ENCODE measurements around the gene CFAP91.
"Not testable (repeated sequence)": the region's sequence is repeated elsewhere in the genome, so short reads cannot be mapped to it uniquely, and the experiment has no call there.

Gene CFAP91

GRCh38 chr3:119678209-119678608 is 24.6 kb upstream of the CFAP91 start:
- not testable (repeated sequence) for DNase-seq

DNA sequence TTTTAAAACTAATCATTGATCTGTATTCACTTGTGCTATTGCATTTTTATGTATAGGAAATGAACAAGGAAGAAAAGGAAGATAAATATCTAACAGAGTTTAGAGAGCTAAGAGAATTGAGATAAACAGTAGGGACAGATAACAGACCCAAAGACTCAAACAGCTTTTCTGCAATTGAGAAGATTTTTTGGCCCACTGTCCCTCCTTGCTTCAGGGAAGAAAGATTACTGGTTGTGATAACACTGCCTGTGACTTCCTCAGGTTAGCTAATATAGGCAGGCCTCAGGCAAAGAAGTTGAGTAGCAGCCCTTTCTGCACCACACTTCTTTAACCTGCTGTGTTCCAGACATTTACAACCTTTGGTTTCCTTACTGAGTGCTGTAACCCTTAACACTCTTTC is 22.9 kb upstream of the CFAP91 start:
- no peak for DNase-seq

GRCh38 chr3:119681279-119681678 is 21.5 kb upstream of the CFAP91 start:
- no peak for DNase-seq

- no peak for DNase-seq
These were observed 19.4 kb upstream of the CFAP91 start for GRCh38 chr3:119683421-119683820.

- no peak for DNase-seq
These were observed 12.7 kb upstream of the CFAP91 start for GRCh38 chr3:119690043-119690656.

DNA sequence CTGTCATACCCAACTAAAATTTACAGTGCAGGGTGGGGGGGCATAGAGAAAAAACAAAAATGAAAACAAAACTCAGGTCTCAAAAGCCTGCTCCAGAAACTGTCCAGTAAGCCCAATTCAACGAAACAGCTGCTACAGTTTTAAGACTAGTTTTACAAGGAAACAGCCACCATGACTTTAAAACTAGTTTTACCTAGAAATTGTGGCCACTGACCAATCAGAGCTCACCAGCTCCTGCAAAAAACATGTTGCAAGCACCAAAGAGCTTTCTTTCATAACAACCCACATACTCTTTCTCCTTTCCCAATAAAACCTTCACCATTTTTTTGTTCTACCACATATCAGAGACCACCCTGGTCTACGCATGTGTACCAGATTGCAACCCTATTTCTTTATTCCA is 7.3 kb upstream of the CFAP91 start:
- no peak for DNase-seq

DNA sequence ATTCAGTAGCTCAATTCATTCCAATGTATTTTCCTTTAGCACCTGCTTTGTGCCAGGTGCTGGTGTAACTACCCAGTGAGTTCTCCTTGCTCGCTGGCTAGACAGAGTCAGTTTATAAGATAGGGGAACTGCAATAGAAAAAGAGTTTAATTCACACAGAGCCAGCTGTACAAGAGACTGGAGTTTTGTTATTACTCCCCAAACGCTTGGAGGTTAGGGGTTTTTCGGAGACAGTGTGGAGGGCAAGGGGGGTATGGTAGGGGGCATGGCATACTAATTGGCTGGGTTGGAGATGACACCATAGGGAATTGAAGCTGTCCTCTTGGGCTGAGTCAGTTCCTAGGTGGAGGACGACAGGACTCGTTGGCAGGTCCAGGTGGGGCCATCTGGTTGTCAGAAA is 5.4 kb upstream of the CFAP91 start:
- DNase-seq, result no peak

DNA sequence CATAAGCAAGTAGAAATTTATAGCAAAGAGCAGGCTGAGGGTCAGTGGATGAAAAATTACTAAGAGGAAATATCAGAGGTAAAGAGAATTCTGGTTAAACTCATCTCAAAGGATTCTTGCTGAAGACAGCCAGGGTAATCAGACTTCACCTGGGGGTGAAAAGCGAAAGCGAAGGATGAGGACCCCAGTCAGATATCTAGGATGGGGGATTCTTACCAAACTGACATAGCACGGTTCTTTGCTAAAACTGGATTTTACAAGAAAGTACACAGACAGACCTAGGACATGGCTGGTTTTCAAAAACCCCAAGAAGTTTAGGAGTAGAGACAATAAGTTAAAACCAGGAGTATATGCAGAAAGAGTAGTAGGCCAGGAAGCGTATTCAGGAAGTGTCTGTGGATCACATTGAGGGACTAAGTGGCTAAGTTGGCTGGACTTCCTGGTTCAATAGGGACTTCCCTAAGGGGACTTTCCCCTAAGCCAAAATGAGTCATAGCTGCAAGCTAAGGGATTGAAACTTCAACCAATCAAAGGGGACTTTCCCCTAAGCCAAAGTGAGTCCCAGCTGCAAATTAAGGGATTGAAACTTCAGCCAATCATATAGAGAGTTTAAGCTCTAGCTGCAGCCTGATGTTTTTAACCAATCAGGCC is 2.4 kb upstream of the CFAP91 start:
- DNase-seq, result no peak

DNA sequence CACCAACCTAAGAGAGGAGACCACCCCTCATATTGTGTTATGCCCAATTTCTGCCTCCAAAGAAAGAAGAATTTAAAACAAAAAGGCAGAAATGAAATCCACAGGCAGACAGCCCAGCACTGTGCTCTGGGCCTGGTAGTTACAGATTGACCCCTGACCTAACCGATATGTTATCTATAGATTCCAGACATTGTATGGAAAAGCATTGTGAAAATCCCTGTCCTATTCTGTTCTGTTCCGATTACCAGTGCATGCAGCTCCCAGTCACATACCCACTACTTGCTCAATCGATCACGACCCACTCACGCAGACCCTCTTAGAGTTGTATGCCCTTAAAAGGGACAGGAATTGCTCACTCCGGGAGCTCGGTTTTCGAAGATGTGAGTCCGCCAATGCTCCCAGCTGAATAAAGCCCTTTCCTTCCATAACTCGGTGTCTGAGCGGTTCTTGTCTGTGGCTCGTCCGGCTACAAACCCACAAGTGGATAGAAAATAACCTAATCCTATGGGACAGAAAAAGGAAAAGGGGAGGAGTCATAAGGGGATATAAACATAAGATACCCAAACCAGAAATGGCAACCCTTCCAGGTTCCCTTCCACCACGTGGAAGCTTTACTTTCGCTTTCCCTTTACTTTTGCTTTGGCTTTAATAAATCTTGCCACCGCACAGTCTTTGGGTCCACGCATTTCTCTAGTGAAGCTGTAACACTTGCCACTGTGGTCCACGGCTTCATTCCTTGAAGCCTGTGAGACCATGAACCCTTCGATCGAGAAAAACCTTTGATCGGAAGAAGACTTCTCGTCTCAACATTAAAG is 1.7 kb upstream of the CFAP91 start:
- peak; percentile 70 for DNase-seq

DNA sequence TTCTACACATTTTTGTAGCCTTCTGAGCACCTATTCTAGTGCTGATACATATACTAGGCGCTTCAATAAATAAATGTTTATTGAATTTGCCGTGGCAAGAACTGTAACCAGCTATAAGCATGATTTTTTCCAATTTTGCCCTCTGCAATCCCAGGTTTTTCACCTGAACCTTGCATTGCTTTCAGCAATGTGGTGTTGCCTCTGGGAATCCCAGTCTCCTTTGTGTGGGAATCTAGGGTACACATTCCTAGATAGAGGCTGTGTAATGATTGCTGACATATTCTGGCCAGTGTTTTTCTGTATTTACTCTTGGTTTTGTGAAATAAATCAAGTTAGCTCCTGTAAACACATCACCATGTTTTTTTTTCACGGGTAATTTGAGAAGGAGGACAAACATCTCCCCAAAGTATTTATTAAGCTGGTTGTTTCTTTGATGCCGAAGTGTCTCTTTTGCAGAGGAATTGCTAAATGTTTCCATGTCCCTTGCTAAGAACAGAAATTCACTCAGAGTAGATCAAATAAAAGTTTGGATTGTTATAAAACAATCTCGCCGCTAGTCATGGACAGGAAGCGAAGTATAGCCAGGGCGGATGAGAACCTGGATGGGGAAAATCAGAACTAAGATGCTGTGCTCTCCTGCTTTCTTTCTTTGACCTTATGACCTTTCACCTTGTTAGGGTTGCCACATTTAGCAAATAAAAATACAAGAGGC is 1.2 kb downstream of the CFAP91 start:
- DNase-seq, result no peak

DNA sequence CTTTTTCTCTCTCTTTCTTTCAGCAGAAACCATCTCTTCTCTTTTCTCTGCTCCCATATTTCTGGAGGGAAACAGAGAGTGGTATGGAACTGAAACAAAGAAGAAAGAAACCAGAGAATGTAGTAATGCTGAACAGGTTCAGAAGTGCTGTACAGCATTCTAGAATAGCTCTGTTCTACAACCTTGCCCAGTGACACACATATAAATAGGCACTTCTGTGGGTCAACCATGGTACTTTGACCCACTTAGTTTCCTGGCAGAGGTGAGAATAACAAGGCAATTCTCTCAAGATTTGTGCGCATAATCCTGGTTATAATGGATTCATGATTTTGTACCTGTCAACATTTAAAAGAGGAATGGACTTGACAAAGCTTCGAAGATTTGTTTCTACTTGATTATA is 12.3 kb downstream of the CFAP91 start:
- DNase-seq, result no peak

GRCh38 chr3:119716998-119717397 is 14.2 kb downstream of the CFAP91 start:
- DNase-seq, result no peak

- DNase-seq, result no peak
These were observed 14.7 kb downstream of the CFAP91 start for GRCh38 chr3:119717520-119717919.

GRCh38 chr3:119723022-119723421 is 20.2 kb downstream of the CFAP91 start:
- DNase-seq, result no peak

DNA sequence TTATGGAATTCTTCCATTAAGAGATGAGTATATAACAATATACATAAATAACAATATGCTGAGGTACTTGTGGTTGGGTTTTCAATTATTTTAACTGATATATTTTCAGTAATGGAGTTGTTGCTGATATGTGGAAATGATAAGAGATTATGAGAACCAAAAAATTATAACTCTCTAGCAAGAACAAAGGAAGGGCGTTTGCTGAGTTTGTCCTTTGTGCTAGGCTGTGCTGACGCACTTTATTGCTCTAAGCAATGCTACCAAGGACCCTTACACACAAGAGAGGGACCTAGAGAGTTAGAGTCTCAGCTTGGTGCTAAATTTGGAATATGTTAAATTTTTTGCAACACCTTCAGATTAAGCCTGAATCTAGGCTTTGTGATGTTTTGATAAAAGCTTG is 24.1 kb downstream of the CFAP91 start:
- DNase-seq, result no peak

DNA sequence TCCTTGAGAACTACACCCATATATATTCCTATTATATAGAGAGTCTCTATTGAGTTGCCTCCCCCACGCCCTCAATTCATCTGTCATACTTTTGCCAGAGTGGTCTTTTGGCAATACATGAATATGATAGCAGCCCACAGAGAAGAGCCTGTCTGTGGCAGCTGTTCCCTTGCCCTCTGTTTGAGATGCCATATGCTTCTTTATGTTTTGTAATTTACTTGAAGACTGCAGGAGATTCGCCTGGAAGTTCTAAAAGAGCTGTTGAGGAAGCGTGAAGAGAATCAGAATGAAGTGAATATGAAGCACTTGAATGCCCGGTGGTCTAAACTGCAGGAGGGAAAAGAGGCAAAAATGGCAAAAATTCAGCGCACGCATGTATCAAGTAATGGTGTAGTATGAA is 27.2 kb downstream of the CFAP91 start:
- DNase-seq, result no peak

DNA sequence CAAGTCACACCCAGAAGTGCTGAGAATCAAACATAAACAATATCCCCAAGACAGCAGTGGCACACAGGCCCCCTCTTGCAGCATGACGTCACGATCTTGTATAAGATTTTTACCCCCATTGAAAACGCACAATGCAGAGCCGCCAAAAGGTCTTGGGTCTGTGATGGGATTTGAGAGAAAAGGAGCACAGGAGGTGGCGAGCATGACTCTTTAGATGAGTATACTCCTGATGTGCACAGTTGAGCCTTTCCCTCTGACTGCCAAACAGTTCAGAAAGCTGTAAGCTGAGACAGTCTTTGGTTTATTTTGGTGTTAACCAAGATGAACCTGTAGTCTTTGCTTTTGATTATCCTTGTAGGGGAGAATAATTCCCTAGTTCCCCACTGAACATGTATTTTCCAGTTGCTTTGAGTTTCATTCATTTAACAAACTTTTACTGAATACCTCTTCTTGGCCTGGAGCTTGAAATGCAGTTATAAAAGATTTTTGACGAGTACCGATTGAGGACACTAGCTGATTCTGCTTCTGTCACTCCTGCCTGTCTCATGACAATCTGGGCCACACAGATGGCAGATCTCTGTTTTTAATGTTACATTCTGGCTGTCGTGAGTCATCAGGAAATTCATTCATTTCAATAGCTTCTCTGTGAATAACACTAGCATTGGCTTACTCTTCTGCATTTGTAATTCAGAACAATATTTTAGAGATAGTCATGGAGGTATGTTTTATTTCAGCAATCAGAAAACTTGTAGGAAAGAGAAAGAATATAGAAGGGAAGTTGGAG is 28.9 kb downstream of the CFAP91 start:
- DNase-seq, result no peak

DNA sequence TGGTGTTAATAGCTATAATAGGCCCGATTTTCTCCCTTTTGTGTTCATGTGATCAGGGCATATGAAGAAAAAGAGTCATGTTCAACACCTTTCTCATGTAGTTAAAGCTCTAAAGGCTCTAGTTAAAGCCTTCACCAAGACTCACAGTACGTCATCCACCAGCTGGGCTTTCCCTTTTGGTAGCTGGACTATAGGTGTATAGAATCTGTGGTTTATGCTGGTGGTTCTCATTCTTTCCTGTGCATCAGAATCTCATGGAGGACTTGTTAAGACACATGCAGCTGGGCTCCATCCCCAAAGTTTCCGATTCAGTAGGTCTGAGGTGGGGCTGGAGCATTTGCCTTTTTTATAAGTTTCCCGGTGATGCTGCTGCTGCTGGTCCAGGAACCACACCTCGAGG is 31.0 kb downstream of the CFAP91 start:
- DNase-seq, result no peak

- DNase-seq, result no peak
These were observed 35.9 kb downstream of the CFAP91 start for GRCh38 chr3:119738741-119739140.

DNA sequence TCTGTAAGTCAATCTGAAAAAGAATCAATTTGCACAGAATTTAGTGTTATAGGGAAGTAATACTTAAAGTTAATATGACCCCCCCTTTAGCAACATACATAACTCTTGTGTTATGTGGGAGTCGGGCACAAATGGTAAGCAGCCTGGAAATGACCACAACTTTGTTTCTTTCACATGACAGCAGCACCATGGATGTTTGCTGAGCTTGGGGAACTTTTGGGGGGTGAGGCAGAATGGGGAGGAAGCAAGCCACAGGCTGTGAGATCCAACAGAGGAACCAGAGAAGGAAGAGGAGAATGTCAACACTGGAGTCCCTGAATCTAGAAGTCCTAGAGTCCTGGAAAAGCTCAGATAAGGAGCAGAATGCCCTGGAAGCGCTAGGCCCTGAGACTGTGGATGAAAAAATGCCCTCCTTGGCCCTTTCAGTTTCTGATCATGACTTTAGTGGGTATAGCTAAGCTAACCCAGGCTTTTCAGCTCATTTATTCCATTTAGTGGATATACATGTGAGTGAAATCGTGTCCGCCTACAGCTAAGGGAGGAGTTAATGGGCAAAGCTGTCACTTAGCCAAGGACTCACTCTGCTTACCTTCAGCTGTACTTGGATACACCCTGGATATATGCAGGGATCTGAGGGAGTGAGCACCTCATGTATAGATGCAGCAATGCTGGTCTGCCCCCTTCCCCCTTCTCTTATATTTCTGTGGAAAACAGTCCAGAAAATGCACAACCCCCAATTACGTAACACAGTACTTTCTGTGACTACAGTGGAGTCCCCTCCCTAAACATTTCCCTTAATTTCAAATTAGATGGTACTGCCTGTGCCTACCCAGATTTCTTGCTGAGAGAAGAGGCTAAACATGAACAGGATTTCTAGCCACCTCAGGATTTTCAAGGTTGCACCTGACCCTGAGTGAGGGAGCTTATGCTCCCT is 39.1 kb downstream of the CFAP91 start:
- no peak for DNase-seq

DNA sequence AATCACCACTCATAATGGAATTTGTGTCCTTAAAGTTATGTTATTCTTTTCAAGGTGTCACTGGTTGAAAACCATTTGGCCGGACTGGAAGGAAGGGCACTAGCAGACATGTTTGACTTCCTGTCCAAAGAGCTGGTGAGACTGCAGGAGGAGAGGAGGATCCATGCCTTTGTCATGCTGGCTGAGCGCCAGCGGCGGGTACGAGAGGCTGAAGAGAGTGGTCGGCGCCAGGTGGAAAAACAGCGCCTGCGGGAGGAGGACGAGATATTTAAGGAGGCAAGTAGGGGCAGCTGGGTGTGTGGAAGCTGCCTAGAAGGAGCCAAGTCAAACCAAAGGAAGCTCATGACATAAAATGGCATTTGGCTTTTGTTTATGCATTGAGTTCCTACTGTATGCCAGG is 41.1 kb downstream of the CFAP91 start:
- peak; percentile 21 for DNase-seq

GRCh38 chr3:119745942-119746341 is 43.1 kb downstream of the CFAP91 start:
- no peak for DNase-seq
